Spleen (tissue), 11 donors: ENCODE results near the gene ATP5PB. TPM values are rescaled to one million over a fixed set of nuclear protein-coding genes. Genes with fewer than 3 reads are reported as not detected.
A peak's percentile ranks its signal among the peaks of the same experiment; 100 is the strongest.

Experiments
- DNase-seq: peaks from one replicate; pipeline ENCODE4 v3.0.0-alpha.2; 2020
- H3K27ac ChIP-seq, 8 donors: fragments of 200-600 bp; sonication (generic) in 7 of 8; 1 replicate in 4 of 8; 2 replicates in 4 of 8; pipeline versions ENCODE4 v1.5.0 to v1.8.0; 2016 to 2021; ENCODE audit warnings: inconsistent platforms in 4 of 8, mild to moderate bottlenecking in 4 of 8, moderate library complexity in 1 of 8
- H3K27me3 ChIP-seq, 7 donors: fragments of 200-600 bp; sonication (generic) in 6 of 7; replicated peaks in 1 of 7; 1 replicate in 4 of 7; 2 replicates in 3 of 7; pipeline versions ENCODE4 v1.5.0 to v1.8.0; 2016 to 2021; ENCODE audit warnings: inconsistent platforms in 3 of 7, mild to moderate bottlenecking in 1 of 7
- H3K36me3 ChIP-seq, 6 donors: fragments of 200-600 bp; sonication (generic) in 5 of 6; 1 replicate in 4 of 6; 2 replicates in 2 of 6; pipeline versions ENCODE4 v1.5.0 to v1.8.0; 2016 to 2021; ENCODE audit warnings: inconsistent platforms in 2 of 6
- H3K4me1 ChIP-seq, 6 donors: fragments of 200-600 bp; sonication (generic) in 5 of 6; 1 replicate in 3 of 6; 2 replicates in 3 of 6; pipeline versions ENCODE4 v1.5.0 to v1.8.0; 2016 to 2021; ENCODE audit warnings: inconsistent platforms in 3 of 6
- H3K4me3 ChIP-seq, 8 donors: fragments of 200-600 bp; sonication (generic) in 7 of 8; 1 replicate in 4 of 8; 2 replicates in 4 of 8; pipeline versions ENCODE4 v1.5.0 to v1.8.0; 2016 to 2021; ENCODE audit warnings: inconsistent platforms in 4 of 8, mild to moderate bottlenecking in 4 of 8, moderate library complexity in 2 of 8
- H3K9me3 ChIP-seq, 8 donors: fragments of 200-600 bp; sonication (generic) in 7 of 8; 1 replicate in 4 of 8; 2 replicates in 4 of 8; pipeline versions ENCODE4 v1.5.0 to v1.8.0; 2016 to 2021; ENCODE audit warnings: inconsistent platforms in 4 of 8
- CTCF ChIP-seq, 11 experiments: fragments of 200-600 bp in 7 of 11; fragments of 450-650 bp in 4 of 11; sonication (generic) in 4 of 11; IDR thresholded peaks in 8 of 11; conservative IDR thresholded peaks in 3 of 11; 1 replicate in 7 of 11; 2 replicates in 4 of 11; pipeline versions ENCODE4 v1.4.0 to v1.8.0; 2016 to 2021; ENCODE audit warnings: antibody characterized with exemption in 11 of 11, inconsistent platforms in 4 of 11, mild to moderate bottlenecking in 1 of 11
- POLR2A ChIP-seq, 3 donors: fragments of 450-650 bp; IDR thresholded peaks; one replicate each; pipeline ENCODE4 v1.5.1; 2017; ENCODE audit warnings: antibody characterized with exemption in 3 of 3, mild to moderate bottlenecking in 1 of 3
- POLR2AphosphoS5 ChIP-seq, 3 donors: sonication (generic); formaldehyde crosslinking; IDR thresholded peaks; one replicate each; pipeline ENCODE4 v1.5.1; 2017; ENCODE audit warnings: antibody characterized with exemption in 3 of 3
- WGBS, 5 donors: extraction: QIAGEN DNeasy Blood & Tissue Kit in 3 of 5; methylation state at CpG; one replicate each; pipeline versions ENCODE4 v1.1.5 to v1.1.7; 2013 to 2018; 5-methylcytosine and 5-hydroxymethylcytosine counted together
- intact Hi-C: fragments of 100-400 bp; cut with DNase I; formaldehyde crosslinking; loops from one replicate; pipeline ENCODE4 v1.15.0; 2023; ENCODE audit warnings: low total_unique reads
- polyA plus RNA-seq, 3 donors: library from polyadenylated mRNA; stranded (reverse); fragments of 200-250 nt; gene quantifications; one replicate each; pipeline ENCODE4 v1.2.1, GENCODE V29; 2013
- total RNA-seq, 7 donors: library from RNA; depleted of rRNA in 3 of 7; stranded (reverse); fragments of >200 nt in 3 of 7; fragmentation: NEBNext Ultra II Directional in 4 of 7; extraction: Animal tissue kit (Norgen Biotek cat#: 25700) in 4 of 7; gene quantifications; one replicate each; pipeline versions ENCODE4 v1.1.0 to v1.2.1, GENCODE V29; 2016 to 2021
- donor health status: healthy with polysubstance abuse.
- donor health status: DM: no; HTN: no; CAD: no; lungs with moderate emphysema.
- donor health status: DM: no; HTN: no; CAD: no.
- donor health status: Bipolar disorder and iron deficiency.
- donor health status: healthy.
- donor health status: DM: no; HTN: no; CAD: no.
- donor health status: DM: yes; HTN: yes; CAD: no.

Gene ATP5PB
- total and polyA plus RNA-seq, 10 donors = 124 to 277 (median 144) TPM

- no peak for DNase-seq
- Histone ChIP-seq H3K9me3 (no peaks in the 10 kb centered on the region), H3K27ac (peak overlapping the region in 3 of 8 donors; percentile 17 to 92 (median 88)), H3K27me3 (no peaks in the 10 kb centered on the region), H3K36me3 (no peaks in the 10 kb centered on the region), H3K4me3 (peak overlapping the region in 1 of 8 donors; percentile 19), H3K4me1 (peaks cover 0 to 69% (median 4%) of the 10 kb centered on the region in 6 donors)
- WGBS, 5 donors = 75 to 94% (median 87%) methylated on average over 6 of the region's 6 CpGs
- intact Hi-C loops = no loop called here
- TF ChIP-seq POLR2AphosphoS5 (IDR thresholded peaks at IDR 0.05) (no peak), CTCF (IDR thresholded peaks at IDR 0.05 in 8 of 11, conservative IDR thresholded peaks at IDR 0.05 in 3 of 11) (no peak), POLR2A (IDR thresholded peaks at IDR 0.05) (no peak)
Observed at GRCh38 chr1:111487133-111487532, 37.9 kb downstream of the ATP5PB start.

- WGBS, 5 donors = 91 to 98% (median 95%) methylated on average over 9 of the region's 9 CpGs
- intact Hi-C loops = no loop called here
- Histone ChIP-seq H3K27ac (peak overlapping the region in 5 of 8 donors; percentile 49 to 92 (median 86)), H3K27me3 (no peaks in the 10 kb centered on the region), H3K9me3 (no peaks in the 10 kb centered on the region), H3K4me1 (peaks cover 0 to 60% (median 3%) of the 10 kb centered on the region in 6 donors), H3K36me3 (no peaks in the 10 kb centered on the region), H3K4me3 (peak overlapping the region in 1 of 8 donors; percentile 25)
- DNase-seq = no peak
- TF ChIP-seq CTCF (IDR thresholded peaks at IDR 0.05 in 8 of 11, conservative IDR thresholded peaks at IDR 0.05 in 3 of 11) (no peak), POLR2A (IDR thresholded peaks at IDR 0.05) (no peak), POLR2AphosphoS5 (IDR thresholded peaks at IDR 0.05) (no peak)
Observed at GRCh38 chr1:111488669-111489068, 39.4 kb downstream of the ATP5PB start.

GRCh38 chr1:111489604-111490003 is 40.3 kb downstream of the ATP5PB start:
- Histone ChIP-seq H3K9me3 (no peaks in the 10 kb centered on the region), H3K4me3 (peak overlapping the region in 1 of 8 donors; percentile 10), H3K36me3 (no peaks in the 10 kb centered on the region), H3K27me3 (no peaks in the 10 kb centered on the region), H3K4me1 (peaks cover 0 to 52% (median 3%) of the 10 kb centered on the region in 6 donors), H3K27ac (peak overlapping the region in 7 of 8 donors; percentile 49 to 92 (median 83))
- 42 to 71% (median 62%) methylated on average over 4 of the region's 4 CpGs for WGBS, 5 donors
- intact Hi-C loops = no loop called here
- DNase-seq = no peak
- TF ChIP-seq POLR2A (IDR thresholded peaks at IDR 0.05) (no peak), POLR2AphosphoS5 (IDR thresholded peaks at IDR 0.05) (peak in 2 of 3 donors; percentile 12 to 90), CTCF (IDR thresholded peaks at IDR 0.05 in 8 of 11, conservative IDR thresholded peaks at IDR 0.05 in 3 of 11) (peak in 2 of 11 experiments; percentile 11 to 18)

- 82 to 92% (median 86%) methylated on average over 4 of the region's 4 CpGs for WGBS, 5 donors
- H3K4me3 ChIP-seq = peak overlapping the region in 1 of 8 donors; percentile 10
- H3K36me3 ChIP-seq = no peaks in the 10 kb centered on the region
- intact Hi-C loops = no loop called here
- TF ChIP-seq POLR2A (IDR thresholded peaks at IDR 0.05) = no peak
- no peak for TF ChIP-seq POLR2AphosphoS5 (IDR thresholded peaks at IDR 0.05)
- TF ChIP-seq CTCF (IDR thresholded peaks at IDR 0.05 in 8 of 11, conservative IDR thresholded peaks at IDR 0.05 in 3 of 11) = no peak
- no peaks in the 10 kb centered on the region for H3K27me3 ChIP-seq
- no peaks in the 10 kb centered on the region for H3K9me3 ChIP-seq
- H3K27ac ChIP-seq = peak overlapping the region in 6 of 8 donors; percentile 41 to 92 (median 84)
- H3K4me1 ChIP-seq = peaks cover 0 to 50% (median 3%) of the 10 kb centered on the region in 6 donors
- DNase-seq = no peak
Observed at GRCh38 chr1:111490220-111490619, 41.0 kb downstream of the ATP5PB start.
